Activated CD8-positive, alpha-beta memory T cell treated with anti-CD3 and anti-CD28 coated beads, Interleukin-2, amount 50 U/mL, for 48 hours (primary cell): ENCODE data around the gene KLF15.

Experiments used
- DNase-seq: peaks from one replicate; pipeline ENCODE4 v3.0.0-alpha.2; 2020

The KLF15 gene

DNA sequence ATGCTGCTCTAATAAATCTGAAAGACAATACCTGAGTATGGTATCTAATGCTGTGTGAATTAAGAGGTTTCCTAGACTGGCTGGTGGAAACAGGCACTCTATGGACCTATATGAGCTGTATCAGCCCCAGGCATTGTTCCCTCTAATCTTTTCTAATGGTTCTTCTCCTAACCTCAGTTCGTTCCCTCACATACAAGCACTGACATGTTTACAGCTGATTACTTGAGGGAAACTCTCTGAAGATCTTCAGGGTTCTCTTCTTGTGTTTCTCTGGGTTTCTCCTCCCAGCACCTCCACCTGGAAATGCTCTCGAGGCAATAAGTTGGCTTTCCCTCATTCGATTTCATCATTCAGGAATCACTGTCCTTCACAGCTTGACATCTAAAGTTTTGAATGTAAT lies 52.9 kb downstream of the KLF15 start:
- DNase-seq = no peak

DNA sequence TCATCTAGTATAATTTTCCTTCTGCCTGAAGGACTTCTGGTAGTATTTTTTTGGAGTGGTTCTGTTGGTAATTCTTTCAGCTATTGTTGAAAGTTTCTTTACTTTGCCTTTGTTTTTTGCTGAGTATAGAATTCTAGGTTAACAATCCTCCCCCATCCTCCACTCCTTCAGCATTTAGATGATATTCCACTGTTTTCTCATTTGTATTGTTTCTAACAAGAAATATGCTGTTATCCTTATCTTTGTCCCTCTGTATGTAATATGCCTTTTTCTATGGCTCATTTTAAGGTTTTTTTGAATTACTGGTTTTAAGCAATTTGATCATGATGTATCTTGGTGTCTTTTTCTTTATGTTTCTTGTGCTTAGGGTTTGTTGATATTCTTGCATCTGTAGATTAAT lies 53.9 kb downstream of the KLF15 start:
- no peak for DNase-seq

GRCh38 chr3:126300761-126301481 lies 56.3 kb downstream of the KLF15 start:
- no peak for DNase-seq

GRCh38 chr3:126300001-126300760 lies 57.0 kb downstream of the KLF15 start:
- peak; percentile 25 for DNase-seq

DNA sequence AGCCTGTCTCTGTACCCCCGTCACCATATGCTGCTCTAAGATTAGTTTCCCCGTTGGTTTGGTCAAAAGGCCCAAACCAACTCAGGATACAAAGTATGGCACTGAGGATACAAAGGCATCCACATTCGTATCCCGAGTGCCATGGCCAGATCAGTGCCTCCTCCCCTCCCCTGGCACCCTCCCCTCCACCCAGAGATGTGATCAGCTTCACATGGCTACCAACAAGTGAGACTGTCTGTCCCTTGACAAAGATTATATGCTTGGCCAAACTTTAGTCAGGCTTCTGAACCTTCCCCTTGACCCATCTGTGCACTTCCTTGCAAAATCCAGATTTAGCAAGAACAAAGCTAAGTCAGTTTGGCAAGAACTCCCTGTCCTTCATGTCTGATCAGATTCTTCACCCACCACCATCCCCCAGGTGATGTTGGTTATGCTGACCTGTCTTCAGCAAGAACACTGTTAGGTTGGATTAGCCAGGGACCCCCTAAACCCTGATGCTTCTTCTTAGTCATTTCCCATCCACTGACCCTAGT lies 61.7 kb downstream of the KLF15 start:
- no peak for DNase-seq

GRCh38 chr3:126294211-126294808 lies 62.9 kb downstream of the KLF15 start:
- no peak for DNase-seq

DNA sequence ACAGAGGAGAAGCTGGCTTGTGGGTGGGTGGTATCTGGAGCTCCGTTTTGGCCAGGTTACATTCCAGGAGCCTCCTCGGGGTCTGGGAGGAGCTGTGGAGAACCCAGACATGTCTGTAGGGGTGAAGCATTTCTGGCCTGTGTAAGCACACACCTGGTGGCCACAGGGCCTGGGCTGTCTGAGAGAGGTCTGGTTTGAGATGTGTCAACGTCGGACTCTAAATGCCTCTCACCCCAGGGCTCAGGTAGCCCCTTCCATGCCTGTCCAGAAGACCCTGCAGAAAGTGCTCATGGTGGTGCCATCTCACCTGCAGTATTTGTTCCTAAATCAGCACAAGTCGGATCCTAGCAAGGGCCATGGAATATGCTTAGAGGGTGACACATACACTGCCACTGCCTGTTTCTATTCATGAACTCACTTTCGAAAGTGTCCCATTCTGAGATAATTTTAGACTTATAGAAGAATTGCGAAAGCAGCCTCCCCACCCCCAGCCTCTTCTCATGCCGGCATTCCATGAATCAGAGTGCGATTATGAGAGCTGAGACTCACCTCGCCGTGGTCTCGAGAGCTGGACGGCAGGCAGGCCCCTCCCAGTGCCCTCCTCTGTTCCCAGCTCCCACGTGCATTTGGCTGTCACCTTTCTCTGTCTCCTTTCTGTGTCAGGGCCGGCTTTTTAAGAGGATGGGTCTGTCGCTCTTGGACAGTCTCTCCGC lies 63.7 kb downstream of the KLF15 start:
- DNase-seq = no peak
